Chondrocyte (in vitro differentiated cells): ENCODE data around the gene TAGLN. TPM values are rescaled to one million over a fixed set of nuclear protein-coding genes. Genes with fewer than 3 reads are reported as not detected.

ENCODE experiments used
- DNase-seq: peaks from one replicate; pipeline ENCODE4 v3.0.0; 2021; ENCODE audit warnings: mixed read lengths, low spot score
- H3K27ac Mint-ChIP-seq: one replicate; pipeline ENCODE4 v1.8.0; 2021; ENCODE audit warnings: mild to moderate bottlenecking, moderate library complexity, mixed read lengths; ENCODE audit not compliant: unreplicated experiment
- H3K27me3 Mint-ChIP-seq: 2 replicates; pipeline ENCODE4 v1.8.0; 2021; ENCODE audit warnings: low read depth, mixed read lengths
- H3K36me3 Mint-ChIP-seq: 2 replicates; pipeline ENCODE4 v1.8.0; 2021; ENCODE audit warnings: low read depth, mixed read lengths
- H3K4me1 Mint-ChIP-seq: 2 replicates; pipeline ENCODE4 v1.8.0; 2021; ENCODE audit warnings: low read depth, mild to moderate bottlenecking, mixed read lengths
- H3K4me3 Mint-ChIP-seq: one replicate; pipeline ENCODE4 v1.8.0; 2021; ENCODE audit warnings: mild to moderate bottlenecking, moderate library complexity, mixed read lengths; ENCODE audit not compliant: unreplicated experiment
- H3K9me3 Mint-ChIP-seq: 2 replicates; pipeline ENCODE4 v1.8.0; 2021; ENCODE audit warnings: low read depth, mixed read lengths
- CTCF ChIP-seq: fragments of 200-600 bp; sonication (generic); IDR thresholded peaks from 2 replicates; pipeline ENCODE4 v1.5.0; 2021; ENCODE audit warnings: antibody characterized with exemption, mild to moderate bottlenecking, moderate library complexity
- total RNA-seq: library from RNA; stranded (reverse); gene quantifications from 3 replicates; pipeline ENCODE4 v1.2.1, GENCODE V29; 2021

Gene TAGLN
- total RNA-seq, 1 donor from 2014 or later = 4,666 TPM

DNA sequence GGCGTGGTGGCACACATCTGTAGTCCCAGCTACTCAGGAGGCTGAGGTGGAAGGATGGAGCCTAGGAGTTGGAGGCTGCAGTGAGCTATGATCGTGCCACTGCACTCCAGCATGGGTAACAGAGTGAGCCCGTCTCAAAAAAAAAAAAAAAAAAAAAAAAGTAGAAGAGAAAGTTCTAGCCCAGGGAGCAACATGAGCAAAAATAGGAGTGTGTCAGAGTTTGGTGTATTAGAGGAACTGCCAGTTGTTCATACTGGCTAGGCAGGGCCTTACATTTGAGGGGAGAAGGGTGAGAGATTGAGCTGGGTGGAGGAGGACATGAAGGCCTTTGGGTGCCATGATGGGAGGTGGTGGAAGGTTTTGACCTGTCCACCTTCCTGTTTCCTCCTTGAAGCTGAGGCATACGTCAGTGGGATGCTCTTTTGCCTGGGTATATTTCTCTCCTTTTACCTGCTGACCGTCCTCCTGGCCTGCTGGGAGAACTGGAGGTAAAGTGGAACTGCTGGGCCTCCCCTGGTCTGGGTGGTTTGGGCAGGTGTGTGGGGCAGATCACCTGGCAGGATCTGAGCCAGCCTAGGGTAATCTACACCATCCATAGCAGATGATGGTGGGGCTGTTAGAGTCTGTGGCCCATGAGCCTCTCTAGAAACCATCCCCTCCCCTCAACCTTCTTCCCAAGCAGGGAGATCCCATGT is 13.3 kb upstream of the TAGLN start:
- no peaks in the 10 kb centered on the region for H3K9me3 Mint-ChIP-seq
- no peak for TF ChIP-seq CTCF
- peaks cover 4% of the 10 kb centered on the region for H3K4me1 Mint-ChIP-seq
- H3K27ac Mint-ChIP-seq = no peak overlapping the region
- H3K4me3 Mint-ChIP-seq = no peak overlapping the region
- no peak for DNase-seq
- no peaks in the 10 kb centered on the region for H3K27me3 Mint-ChIP-seq
- peaks cover 17% of the 10 kb centered on the region for H3K36me3 Mint-ChIP-seq

GRCh38 chr11:117186431-117186761 is 12.8 kb upstream of the TAGLN start:
- no peak for TF ChIP-seq CTCF
- no peaks in the 10 kb centered on the region for H3K9me3 Mint-ChIP-seq
- H3K27ac Mint-ChIP-seq = no peak overlapping the region
- H3K4me1 Mint-ChIP-seq = no peaks in the 10 kb centered on the region
- H3K4me3 Mint-ChIP-seq = no peak overlapping the region
- H3K27me3 Mint-ChIP-seq = no peaks in the 10 kb centered on the region
- H3K36me3 Mint-ChIP-seq = peaks cover 17% of the 10 kb centered on the region
- DNase-seq = peak; percentile 35

GRCh38 chr11:117187007-117187406 is 12.2 kb upstream of the TAGLN start:
- Mint-ChIP-seq H3K4me1 (no peaks in the 10 kb centered on the region), H3K36me3 (peaks cover 18% of the 10 kb centered on the region), H3K4me3 (no peak overlapping the region), H3K27ac (peak overlapping the region; percentile 71), H3K27me3 (no peaks in the 10 kb centered on the region), H3K9me3 (no peaks in the 10 kb centered on the region)
- DNase-seq = peak; percentile 59
- TF ChIP-seq CTCF = no peak

DNA sequence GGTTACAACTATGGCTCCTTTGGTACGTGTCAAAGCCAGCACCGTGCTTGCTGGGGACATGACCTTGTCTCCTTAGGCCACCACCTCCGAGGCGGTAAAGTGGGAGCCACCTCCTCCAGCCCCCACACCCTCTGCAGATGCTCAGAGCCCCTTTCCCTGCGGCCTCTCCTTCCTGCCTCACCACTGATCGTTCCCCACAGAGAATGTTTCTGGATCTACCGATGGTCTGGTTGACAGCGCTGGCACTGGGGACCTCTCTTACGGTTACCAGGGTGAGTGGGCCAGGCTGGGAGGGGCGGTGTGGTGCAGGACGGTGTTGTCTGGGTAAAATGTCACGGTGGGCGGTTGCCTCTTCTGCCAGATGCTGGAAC is 11.8 kb upstream of the TAGLN start:
- Mint-ChIP-seq H3K9me3 (no peaks in the 10 kb centered on the region), H3K27ac (peak overlapping the region; percentile 71), H3K36me3 (peaks cover 18% of the 10 kb centered on the region), H3K4me3 (no peak overlapping the region), H3K4me1 (no peaks in the 10 kb centered on the region), H3K27me3 (no peaks in the 10 kb centered on the region)
- TF ChIP-seq CTCF = no peak
- peak; percentile 83 for DNase-seq

GRCh38 chr11:117187799-117188481 is 11.2 kb upstream of the TAGLN start:
- no peak overlapping the region for H3K27ac Mint-ChIP-seq
- H3K4me1 Mint-ChIP-seq = no peaks in the 10 kb centered on the region
- peak; percentile 58 for DNase-seq
- H3K9me3 Mint-ChIP-seq = no peaks in the 10 kb centered on the region
- no peak for TF ChIP-seq CTCF
- peaks cover 17% of the 10 kb centered on the region for H3K36me3 Mint-ChIP-seq
- no peak overlapping the region for H3K4me3 Mint-ChIP-seq
- no peaks in the 10 kb centered on the region for H3K27me3 Mint-ChIP-seq
